Upper lobe of left lung (tissue), 6 donors: ENCODE measurements around the gene GRB7. TPM values are rescaled to one million over a fixed set of nuclear protein-coding genes. Genes with fewer than 3 reads are reported as not detected.

Experiments
- ATAC-seq, 2 donors: fragments of 200-7000 bp; cut with Tn5 transposase; one replicate each; pipeline ENCODE4 v1.9.1; 2022; ENCODE audit warnings: mild to moderate bottlenecking in 2 of 2, moderate library complexity in 2 of 2; ENCODE audit not compliant: low FRiP score in 2 of 2
- DNase-seq, 2 donors: peaks; one replicate each; pipeline ENCODE4 v3.0.0-alpha.2; 2019 to 2020
- H3K27ac ChIP-seq, 4 donors: fragments of 200-600 bp; sonication (generic); one replicate each; pipeline ENCODE4 v1.5.1; 2016 to 2019
- H3K27me3 ChIP-seq, 4 donors: fragments of 200-600 bp; sonication (generic); one replicate each; pipeline ENCODE4 v1.5.1; 2017 to 2019
- H3K36me3 ChIP-seq, 4 donors: fragments of 200-600 bp; sonication (generic); one replicate each; pipeline ENCODE4 v1.5.1; 2016 to 2019
- H3K4me1 ChIP-seq, 4 donors: fragments of 200-600 bp; sonication (generic); one replicate each; pipeline ENCODE4 v1.5.1; 2018 to 2019
- H3K4me3 ChIP-seq, 4 donors: fragments of 200-600 bp; sonication (generic); one replicate each; pipeline ENCODE4 v1.5.1; 2017 to 2019; ENCODE audit warnings: mild to moderate bottlenecking in 2 of 4, moderate library complexity in 1 of 4
- H3K9me3 ChIP-seq, 4 donors: fragments of 200-600 bp; sonication (generic); one replicate each; pipeline ENCODE4 v1.5.1; 2018 to 2019
- CTCF ChIP-seq, 6 experiments: fragments of 450-650 bp in 4 of 6; fragments of 200-600 bp in 2 of 6; sonication (generic) in 2 of 6; IDR thresholded peaks; one replicate each; pipeline ENCODE4 v1.5.1; 2016 to 2019; ENCODE audit warnings: antibody characterized with exemption in 6 of 6
- EP300 ChIP-seq, 4 donors: sonication (generic); formaldehyde crosslinking; IDR thresholded peaks; one replicate each; pipeline ENCODE4 v1.5.1; 2017; ENCODE audit warnings: antibody characterized with exemption in 4 of 4, control low read depth in 2 of 4
- POLR2A ChIP-seq, 4 donors: fragments of 450-650 bp; IDR thresholded peaks; one replicate each; pipeline ENCODE4 v1.5.1; 2016 to 2017; ENCODE audit warnings: antibody characterized with exemption in 4 of 4, mild to moderate bottlenecking in 2 of 4
- POLR2AphosphoS5 ChIP-seq, 2 donors: sonication (generic); formaldehyde crosslinking; IDR thresholded peaks; one replicate each; pipeline ENCODE4 v1.5.1; 2017; ENCODE audit warnings: antibody characterized with exemption in 2 of 2
- WGBS, 2 donors: methylation state at CpG; one replicate each; pipeline ENCODE4 v1.1.5; 2017 to 2018; 5-methylcytosine and 5-hydroxymethylcytosine counted together
- total RNA-seq, 6 donors: library from RNA; depleted of rRNA in 4 of 6; stranded (reverse); fragments of >200 nt in 4 of 6; gene quantifications; one replicate each; pipeline versions ENCODE4 v1.1.0 to v1.2.1, GENCODE V29; 2016 to 2021
- donor health status: DM: no; HTN: no; CAD: no; lungs with moderate emphysema.
- donor health status: DM: no; HTN: yes; CAD: no; lungs with severe emphysema.

Gene GRB7
- total RNA-seq, 6 donors from 2014 or later = 19.9 to 82.8 (median 31.1) TPM

- H3K4me3 ChIP-seq = peak overlapping the region; percentile 54 to 82 (median 66)
- H3K36me3 ChIP-seq = no peaks in the 10 kb centered on the region
- DNase-seq (peak; percentile 97 to 99), ATAC-seq (peak; percentile 95)
- H3K27me3 ChIP-seq = no peaks in the 10 kb centered on the region
- no peaks in the 10 kb centered on the region for H3K9me3 ChIP-seq
- 1% methylated on average over 57 of the region's 91 CpGs; no CpG with 5 or more reads in 1 of the 2 donors for WGBS, 2 donors
- TF ChIP-seq EP300 (IDR thresholded peaks at IDR 0.05) = peak in 2 of 4 donors; percentile 59 to 85
- TF ChIP-seq POLR2A (IDR thresholded peaks at IDR 0.05) = peak in 2 of 4 donors; percentile 76 to 87
- peak; percentile 98 to 100 (median 100) for TF ChIP-seq CTCF (IDR thresholded peaks at IDR 0.05)
- peak; percentile 81 to 94 for TF ChIP-seq POLR2AphosphoS5 (IDR thresholded peaks at IDR 0.05)
- H3K4me1 ChIP-seq = peaks cover 16 to 28% (median 18%) of the 10 kb centered on the region in 4 donors
- peak overlapping the region; percentile 95 to 99 (median 98) for H3K27ac ChIP-seq
Observed at GRCh38 chr17:39754161-39754957, 16.6 kb downstream of the GRB7 start.

GRCh38 chr17:39754958-39755553, 17.3 kb downstream of the GRB7 start:
- DNase-seq (peak in 1 of 2 donors; percentile 32), ATAC-seq (no peak)
- WGBS, 2 donors = 33 to 45% methylated on average over 16 to 21 of the region's 21 CpGs
- Histone ChIP-seq H3K27me3 (no peaks in the 10 kb centered on the region), H3K4me3 (peak overlapping the region; percentile 41 to 82 (median 66)), H3K36me3 (no peaks in the 10 kb centered on the region), H3K27ac (peak overlapping the region; percentile 95 to 99 (median 98)), H3K9me3 (no peaks in the 10 kb centered on the region), H3K4me1 (peaks cover 16 to 28% (median 18%) of the 10 kb centered on the region in 4 donors)
- no peak for TF ChIP-seq CTCF (IDR thresholded peaks at IDR 0.05)
- no peak for TF ChIP-seq POLR2AphosphoS5 (IDR thresholded peaks at IDR 0.05)
- TF ChIP-seq POLR2A (IDR thresholded peaks at IDR 0.05) = no peak
- TF ChIP-seq EP300 (IDR thresholded peaks at IDR 0.05) = no peak

- no peaks in the 10 kb centered on the region for H3K9me3 ChIP-seq
- H3K36me3 ChIP-seq = no peaks in the 10 kb centered on the region
- H3K27ac ChIP-seq = peak overlapping the region; percentile 95 to 99 (median 98)
- ATAC-seq (no peak), DNase-seq (peak in 1 of 2 donors; percentile 19)
- H3K4me1 ChIP-seq = peaks cover 16 to 28% (median 18%) of the 10 kb centered on the region in 4 donors
- H3K27me3 ChIP-seq = no peaks in the 10 kb centered on the region
- TF ChIP-seq CTCF (IDR thresholded peaks at IDR 0.05) (no peak), POLR2AphosphoS5 (IDR thresholded peaks at IDR 0.05) (no peak), POLR2A (IDR thresholded peaks at IDR 0.05) (no peak), EP300 (IDR thresholded peaks at IDR 0.05) (no peak)
- no peak overlapping the region for H3K4me3 ChIP-seq
- 58% methylated on average over 12 to 18 of the region's 18 CpGs for WGBS, 2 donors
Observed at GRCh38 chr17:39755554-39756379, 18.0 kb downstream of the GRB7 start.

- Histone ChIP-seq H3K27me3 (no peaks in the 10 kb centered on the region), H3K27ac (peak overlapping the region; percentile 21 to 99 (median 98)), H3K9me3 (no peaks in the 10 kb centered on the region), H3K4me1 (peaks cover 16 to 28% (median 18%) of the 10 kb centered on the region in 4 donors), H3K36me3 (no peaks in the 10 kb centered on the region), H3K4me3 (no peak overlapping the region)
- 77% methylated on average over 7 of the region's 7 CpGs for WGBS, 2 donors
- TF ChIP-seq POLR2AphosphoS5 (IDR thresholded peaks at IDR 0.05) = no peak
- no peak for TF ChIP-seq CTCF (IDR thresholded peaks at IDR 0.05)
- no peak for TF ChIP-seq POLR2A (IDR thresholded peaks at IDR 0.05)
- no peak for TF ChIP-seq EP300 (IDR thresholded peaks at IDR 0.05)
- DNase-seq (peak in 1 of 2 donors; percentile 15), ATAC-seq (no peak)
Observed at GRCh38 chr17:39756380-39757079, 18.8 kb downstream of the GRB7 start.
